ENCODE measurements around the gene SAMD1.

DNA sequence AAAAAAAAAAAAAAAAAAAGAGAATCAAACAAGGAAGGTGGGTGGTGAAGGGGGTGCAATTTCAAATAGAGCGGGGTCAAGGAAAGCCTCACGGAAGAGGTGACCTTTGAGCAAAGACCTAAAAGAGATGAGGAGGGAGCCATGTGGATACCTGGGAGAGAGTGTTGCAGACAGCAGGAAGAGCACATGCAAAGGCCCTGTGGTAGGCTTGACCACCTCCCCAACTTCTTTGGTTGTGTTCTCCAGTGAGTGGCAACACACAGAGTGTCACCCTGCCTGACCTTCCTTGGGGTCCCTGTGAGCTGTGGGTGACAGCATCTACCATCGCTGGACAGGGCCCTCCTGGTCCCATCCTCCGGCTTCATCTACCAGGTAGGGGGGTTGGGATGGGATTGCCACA lies 40.0 kb downstream of the SAMD1 start:
- TF ChIP-seq, protein P1, sequence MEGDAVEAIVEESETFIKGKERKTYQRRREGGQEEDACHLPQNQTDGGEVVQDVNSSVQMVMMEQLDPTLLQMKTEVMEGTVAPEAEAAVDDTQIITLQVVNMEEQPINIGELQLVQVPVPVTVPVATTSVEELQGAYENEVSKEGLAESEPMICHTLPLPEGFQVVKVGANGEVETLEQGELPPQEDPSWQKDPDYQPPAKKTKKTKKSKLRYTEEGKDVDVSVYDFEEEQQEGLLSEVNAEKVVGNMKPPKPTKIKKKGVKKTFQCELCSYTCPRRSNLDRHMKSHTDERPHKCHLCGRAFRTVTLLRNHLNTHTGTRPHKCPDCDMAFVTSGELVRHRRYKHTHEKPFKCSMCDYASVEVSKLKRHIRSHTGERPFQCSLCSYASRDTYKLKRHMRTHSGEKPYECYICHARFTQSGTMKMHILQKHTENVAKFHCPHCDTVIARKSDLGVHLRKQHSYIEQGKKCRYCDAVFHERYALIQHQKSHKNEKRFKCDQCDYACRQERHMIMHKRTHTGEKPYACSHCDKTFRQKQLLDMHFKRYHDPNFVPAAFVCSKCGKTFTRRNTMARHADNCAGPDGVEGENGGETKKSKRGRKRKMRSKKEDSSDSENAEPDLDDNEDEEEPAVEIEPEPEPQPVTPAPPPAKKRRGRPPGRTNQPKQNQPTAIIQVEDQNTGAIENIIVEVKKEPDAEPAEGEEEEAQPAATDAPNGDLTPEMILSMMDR (conservative IDR thresholded peaks at IDR 0.05; ENCODE audit: low read length) = no peak
- TF ChIP-seq EZH2phosphoT487 (IDR thresholded peaks at IDR 0.05; ENCODE audit: borderline replicate concordance, low read depth, low read length) = no peak
